Trophoblast cell (in vitro differentiated cells and primary cell): ENCODE measurements around the gene ZFY.
A peak's percentile ranks its signal among the peaks of the same experiment; 100 is the strongest.

Source experiments
- DNase-seq, 2 donors: peaks; one replicate each; pipeline ENCODE4 v3.0.0-alpha.2; 2016
- H2AFZ ChIP-seq: 2 replicates; pipeline ENCODE4 v1.6.1; 2013; ENCODE audit warnings: low read length, moderate library complexity, mild to moderate bottlenecking; ENCODE audit not compliant: insufficient read depth, poor library complexity
- H2AK5ac ChIP-seq: 2 replicates; pipeline ENCODE4 v1.6.1; 2013; ENCODE audit warnings: mild to moderate bottlenecking, low read length
- H2BK120ac ChIP-seq: 2 replicates; pipeline ENCODE4 v1.6.1; 2013; ENCODE audit warnings: low read length, mild to moderate bottlenecking, moderate library complexity; ENCODE audit not compliant: insufficient read depth, poor library complexity
- H2BK12ac ChIP-seq: 2 replicates; pipeline ENCODE4 v1.6.1; 2013; ENCODE audit warnings: mild to moderate bottlenecking, low read length, moderate library complexity
- H2BK5ac ChIP-seq: 2 replicates; pipeline ENCODE4 v1.6.1; 2013; ENCODE audit warnings: low read length, low read depth, moderate library complexity, mild to moderate bottlenecking; ENCODE audit not compliant: poor library complexity
- H3K14ac ChIP-seq: 2 replicates; pipeline ENCODE4 v1.6.1; 2013; ENCODE audit warnings: mild to moderate bottlenecking, low read length
- H3K18ac ChIP-seq: 2 replicates; pipeline ENCODE4 v1.6.1; 2013; ENCODE audit warnings: mild to moderate bottlenecking, low read length
- H3K23ac ChIP-seq: 2 replicates; pipeline ENCODE4 v1.6.1; 2013; ENCODE audit warnings: low read length
- H3K27ac ChIP-seq: 2 replicates; pipeline ENCODE4 v1.5.1; 2013; ENCODE audit warnings: low read depth, mild to moderate bottlenecking, inconsistent platforms, low read length, moderate library complexity
- H3K27me3 ChIP-seq: 2 replicates; pipeline ENCODE4 v1.6.1; 2013; ENCODE audit warnings: inconsistent platforms, mild to moderate bottlenecking, low read length, moderate library complexity; ENCODE audit not compliant: insufficient read depth
- H3K36me3 ChIP-seq, 2 experiments: 1 replicate in 1 of 2; 2 replicates in 1 of 2; pipeline ENCODE4 v1.6.1; 2013; ENCODE audit warnings: low read length in 2 of 2, mild to moderate bottlenecking in 2 of 2, moderate library complexity in 1 of 2; ENCODE audit not compliant: insufficient read depth in 2 of 2, control insufficient read depth in 1 of 2
- H3K4ac ChIP-seq: 2 replicates; pipeline ENCODE4 v1.6.1; 2013; ENCODE audit warnings: low read depth, mild to moderate bottlenecking, low read length, moderate library complexity
- H3K4me1 ChIP-seq, 2 experiments: 1 replicate in 1 of 2; 2 replicates in 1 of 2; pipeline ENCODE4 v1.6.1; 2013; ENCODE audit warnings: low read length in 2 of 2, mild to moderate bottlenecking in 2 of 2, moderate library complexity in 1 of 2; ENCODE audit not compliant: insufficient read depth in 2 of 2, control insufficient read depth in 1 of 2
- H3K4me2 ChIP-seq: 2 replicates; pipeline ENCODE4 v1.6.1; 2013; ENCODE audit warnings: inconsistent platforms, mild to moderate bottlenecking, low read length, moderate library complexity
- H3K4me3 ChIP-seq: 2 replicates; pipeline ENCODE4 v1.5.1; 2013; ENCODE audit warnings: mild to moderate bottlenecking, low read depth, low read length, inconsistent platforms
- H3K79me1 ChIP-seq: one replicate; pipeline ENCODE4 v1.6.1; 2013; ENCODE audit warnings: low read length
- H3K79me2 ChIP-seq: 2 replicates; pipeline ENCODE4 v1.6.1; 2013; ENCODE audit warnings: low read length, mild to moderate bottlenecking; ENCODE audit not compliant: control insufficient read depth, insufficient read depth, poor library complexity
- H3K9ac ChIP-seq: 2 replicates; pipeline ENCODE4 v1.6.1; 2013; ENCODE audit warnings: mild to moderate bottlenecking, low read length
- H3K9me3 ChIP-seq: 2 replicates; pipeline ENCODE4 v1.6.1; 2013; ENCODE audit warnings: low read depth, mild to moderate bottlenecking, control low read depth, inconsistent platforms, low read length; ENCODE audit not compliant: insufficient read depth
- H4K12ac ChIP-seq: 2 replicates; pipeline ENCODE4 v1.6.1; 2013; ENCODE audit warnings: low read depth, mild to moderate bottlenecking, low read length, moderate library complexity
- H4K8ac ChIP-seq: 2 replicates; pipeline ENCODE4 v1.6.1; 2013; ENCODE audit warnings: low read depth, mild to moderate bottlenecking, low read length, moderate library complexity
- H4K91ac ChIP-seq: one replicate; pipeline ENCODE4 v1.6.1; 2013; ENCODE audit warnings: low read depth, mild to moderate bottlenecking, low read length, moderate library complexity
- WGBS: extraction: QIAGEN DNeasy Blood & Tissue Kit; methylation state at CpG from one replicate; pipeline ENCODE4 v1.1.7; 2013; ENCODE audit warnings: missing lambda C conversion rate; ENCODE audit not compliant: insufficient read length, insufficient coverage; ENCODE audit errors: extremely low coverage; 5-methylcytosine and 5-hydroxymethylcytosine counted together

Gene ZFY

GRCh38 chrY:3007967-3008366, 72.8 kb downstream of the ZFY start:
- H3K27ac ChIP-seq: peak overlapping the region; percentile 25
- no peak overlapping the region for H2BK12ac ChIP-seq
- H2AK5ac ChIP-seq: no peak overlapping the region
- peaks cover 2 to 4% of the 10 kb centered on the region in 2 experiments for H3K36me3 ChIP-seq
- H2AFZ ChIP-seq: no peak overlapping the region
- peak overlapping the region; percentile 46 for H3K4ac ChIP-seq
- H3K4me3 ChIP-seq: no peak overlapping the region
- no peak overlapping the region for H3K4me2 ChIP-seq
- H3K79me2 ChIP-seq: peaks cover 11% of the 10 kb centered on the region
- H3K27me3 ChIP-seq: no peaks in the 10 kb centered on the region
- peaks cover 23% of the 10 kb centered on the region for H3K79me1 ChIP-seq
- H4K91ac ChIP-seq: no peak overlapping the region
- no peak overlapping the region for H3K14ac ChIP-seq
- no peaks in the 10 kb centered on the region for H3K9me3 ChIP-seq
- no peak overlapping the region for H3K23ac ChIP-seq
- peaks cover 22 to 42% of the 10 kb centered on the region in 2 experiments for H3K4me1 ChIP-seq
- DNase-seq: no peak
- H4K8ac ChIP-seq: no peak overlapping the region
- no peak overlapping the region for H4K12ac ChIP-seq
- no peak overlapping the region for H3K9ac ChIP-seq
- H2BK120ac ChIP-seq: no peak overlapping the region
- no peak overlapping the region for H3K18ac ChIP-seq
- no peak overlapping the region for H2BK5ac ChIP-seq

DNA sequence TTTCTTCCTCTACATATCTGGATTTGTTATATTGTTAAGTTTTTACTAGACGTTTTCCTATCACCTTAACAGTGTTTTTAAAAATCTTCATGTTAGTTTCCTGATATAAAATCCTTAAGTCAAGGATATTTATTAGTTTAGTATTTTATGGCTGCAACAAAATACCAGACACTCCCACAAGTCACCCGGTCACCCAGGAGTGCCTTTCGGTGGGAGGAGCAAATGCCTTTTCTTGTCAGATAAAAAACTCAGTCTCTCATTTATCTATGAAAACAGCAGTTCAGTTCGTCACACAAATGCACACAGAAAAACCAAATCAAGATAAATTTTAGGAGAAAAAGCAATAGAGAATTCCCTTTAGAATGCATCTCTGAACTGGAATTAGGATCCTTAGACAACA, 77.0 kb downstream of the ZFY start:
- no CpG with 5 or more reads among the region's 4 CpGs for WGBS

GRCh38 chrY:3016594-3016993, 81.4 kb downstream of the ZFY start:
- Histone ChIP-seq H3K18ac (no peak overlapping the region), H3K79me1 (peaks cover 14% of the 10 kb centered on the region), H3K4me1 (peaks cover 3 to 9% of the 10 kb centered on the region in 2 experiments), H4K8ac (no peak overlapping the region), H2BK5ac (no peak overlapping the region), H3K4me3 (no peak overlapping the region), H3K79me2 (peaks cover 5% of the 10 kb centered on the region), H2AK5ac (no peak overlapping the region), H3K23ac (no peak overlapping the region), H3K14ac (no peak overlapping the region), H3K36me3 (no peaks in the 10 kb centered on the region), H3K4ac (no peak overlapping the region), H2AFZ (no peak overlapping the region), H2BK12ac (no peak overlapping the region), H4K12ac (no peak overlapping the region), H3K27ac (no peak overlapping the region), H3K9ac (no peak overlapping the region), H3K27me3 (no peaks in the 10 kb centered on the region), H3K9me3 (no peaks in the 10 kb centered on the region), H4K91ac (no peak overlapping the region), H2BK120ac (no peak overlapping the region), H3K4me2 (no peak overlapping the region)
- DNase-seq: no peak
- no CpG with 5 or more reads among the region's 1 CpG for WGBS

More for the DNA sequence above, 77.0 kb downstream of the ZFY start:
- H4K8ac ChIP-seq: no peak overlapping the region
- H3K14ac ChIP-seq: no peak overlapping the region
- H3K36me3 ChIP-seq: peaks cover 2 to 4% of the 10 kb centered on the region in 2 experiments
- H3K23ac ChIP-seq: no peak overlapping the region
- no peak overlapping the region for H3K4me2 ChIP-seq
- no peak for DNase-seq
- H3K27me3 ChIP-seq: no peaks in the 10 kb centered on the region
- H3K79me2 ChIP-seq: peaks cover 3% of the 10 kb centered on the region
- no peak overlapping the region for H3K4ac ChIP-seq
- H3K9ac ChIP-seq: no peak overlapping the region
- no peak overlapping the region for H4K12ac ChIP-seq
- peak overlapping the region; percentile 85 for H4K91ac ChIP-seq
- no peak overlapping the region for H2AFZ ChIP-seq
- H3K9me3 ChIP-seq: no peaks in the 10 kb centered on the region
- peaks cover 5 to 21% of the 10 kb centered on the region in 2 experiments for H3K4me1 ChIP-seq
- peak overlapping the region; percentile 93 for H3K27ac ChIP-seq
- H3K79me1 ChIP-seq: peaks cover 9% of the 10 kb centered on the region
- H2AK5ac ChIP-seq: no peak overlapping the region
- H3K18ac ChIP-seq: no peak overlapping the region
- H2BK12ac ChIP-seq: no peak overlapping the region
- H2BK5ac ChIP-seq: peak overlapping the region; percentile 79
- H3K4me3 ChIP-seq: no peak overlapping the region
- peak overlapping the region; percentile 76 for H2BK120ac ChIP-seq

DNA sequence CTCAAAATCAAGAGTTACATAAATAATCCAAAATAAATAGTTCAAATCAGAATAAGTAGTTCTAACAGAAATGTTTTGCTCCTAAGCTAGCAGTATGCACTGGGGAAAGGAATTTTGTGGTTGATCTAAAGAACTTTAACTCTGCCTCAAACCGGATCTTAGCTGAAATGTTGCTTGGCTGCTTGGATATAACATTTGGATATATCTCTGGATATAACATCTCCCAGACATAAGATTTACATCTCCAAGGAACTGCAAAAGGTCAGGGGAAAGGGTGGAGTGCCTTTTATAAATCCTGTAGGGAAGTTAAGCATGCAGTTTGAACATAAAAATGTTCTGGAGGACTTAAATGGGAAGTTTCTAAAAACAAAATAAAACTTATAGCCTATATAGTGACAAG, 83.4 kb downstream of the ZFY start:
- Histone ChIP-seq H3K4me3 (no peak overlapping the region), H3K4me2 (no peak overlapping the region), H2BK5ac (no peak overlapping the region), H3K27me3 (no peaks in the 10 kb centered on the region), H3K4me1 (peaks cover 3 to 5% of the 10 kb centered on the region in 2 experiments), H3K18ac (no peak overlapping the region), H3K36me3 (no peaks in the 10 kb centered on the region), H3K79me2 (peaks cover 5% of the 10 kb centered on the region), H2AK5ac (no peak overlapping the region), H2BK120ac (no peak overlapping the region), H2AFZ (no peak overlapping the region), H3K23ac (no peak overlapping the region), H3K14ac (no peak overlapping the region), H3K9ac (no peak overlapping the region), H3K27ac (no peak overlapping the region), H3K9me3 (no peaks in the 10 kb centered on the region), H3K4ac (no peak overlapping the region), H2BK12ac (no peak overlapping the region), H4K12ac (no peak overlapping the region), H4K91ac (no peak overlapping the region), H3K79me1 (peaks cover 10% of the 10 kb centered on the region), H4K8ac (no peak overlapping the region)
- no CpG with 5 or more reads among the region's 1 CpG for WGBS
- DNase-seq: no peak
